Testis (tissue), 3 donors: ENCODE data around the gene MEIS3. TPM values are rescaled to one million over a fixed set of nuclear protein-coding genes. Genes with fewer than 3 reads are reported as not detected.

Source experiments
- DNase-seq: peaks from one replicate; pipeline ENCODE4 v3.0.0-alpha.2; 2019
- H3K27ac ChIP-seq, 2 donors: fragments of 200-600 bp; sonication (generic); one replicate each; pipeline ENCODE4 v1.5.1; 2019
- H3K27me3 ChIP-seq: fragments of 200-600 bp; sonication (generic); one replicate; pipeline ENCODE4 v1.5.1; 2019
- H3K36me3 ChIP-seq: fragments of 200-600 bp; sonication (generic); one replicate; pipeline ENCODE4 v1.5.1; 2017; ENCODE audit warnings: low read depth; ENCODE audit errors: missing control alignments
- H3K4me1 ChIP-seq: fragments of 200-600 bp; sonication (generic); one replicate; pipeline ENCODE4 v1.5.1; 2019
- H3K4me3 ChIP-seq, 2 donors: fragments of 200-600 bp; sonication (generic); one replicate each; pipeline ENCODE4 v1.5.1; 2017 to 2019
- H3K9me3 ChIP-seq: fragments of 200-600 bp; sonication (generic); one replicate; pipeline ENCODE4 v1.5.1; 2017
- CTCF ChIP-seq, 3 experiments: fragments of 450-650 bp in 2 of 3; fragments of 200-600 bp in 1 of 3; sonication (generic) in 1 of 3; IDR thresholded peaks; one replicate each; pipeline ENCODE4 v1.5.1; 2016 to 2019; ENCODE audit warnings: antibody characterized with exemption in 3 of 3, mild to moderate bottlenecking in 2 of 3, moderate library complexity in 1 of 3
- POLR2A ChIP-seq: fragments of 450-650 bp; IDR thresholded peaks from one replicate; pipeline ENCODE4 v1.6.1; 2017; ENCODE audit warnings: antibody characterized with exemption, mild to moderate bottlenecking, moderate library complexity
- WGBS, 2 donors: methylation state at CpG; one replicate each; pipeline ENCODE4 v1.1.5; 2018; 5-methylcytosine and 5-hydroxymethylcytosine counted together
- intact Hi-C: fragments of 100-400 bp; cut with DNase I; formaldehyde crosslinking; loops from one replicate; pipeline ENCODE4 v1.15.1; 2023; ENCODE audit warnings: low total_unique reads
- polyA plus RNA-seq: library from polyadenylated mRNA; stranded (reverse); fragments of 350-450 nt; fragmentation: Illumina TruSeq; extraction: RNeasy Lipid Tissue Mini Kit (QIAGEN cat#74804); gene quantifications from one replicate; pipeline ENCODE4 v1.2.3, GENCODE V29; 2014; ENCODE audit warnings: low read depth, low replicate concordance; ENCODE audit not compliant: insufficient read depth
- total RNA-seq, 2 donors: library from RNA; depleted of rRNA; stranded (reverse); fragments of >200 nt; gene quantifications; one replicate each; pipeline ENCODE4 v1.2.3, GENCODE V29; 2016

The MEIS3 gene
- total and polyA plus RNA-seq, 3 donors from 2014 or later = 12.5 to 21.3 (median 17.4) TPM

GRCh38 chr19:47445527-47445926 lies 26.2 kb upstream of the MEIS3 start:
- Histone ChIP-seq H3K4me3 (no peak overlapping the region), H3K27ac (no peak overlapping the region), H3K9me3 (no peaks in the 10 kb centered on the region), H3K36me3 (no peaks in the 10 kb centered on the region), H3K4me1 (peaks cover 14% of the 10 kb centered on the region), H3K27me3 (no peaks in the 10 kb centered on the region)
- DNase-seq = no peak
- WGBS, 2 donors = 21 to 25% methylated on average over 4 of the region's 4 CpGs
- intact Hi-C loops = no loop called here
- TF ChIP-seq POLR2A = no peak
- no peak for TF ChIP-seq CTCF (IDR thresholded peaks at IDR 0.05)

- H3K9me3 ChIP-seq = no peaks in the 10 kb centered on the region
- WGBS, 2 donors = 21 to 22% methylated on average over 8 to 22 of the region's 22 CpGs
- H3K4me1 ChIP-seq = peaks cover 14% of the 10 kb centered on the region
- intact Hi-C loops = no loop called here
- no peaks in the 10 kb centered on the region for H3K27me3 ChIP-seq
- DNase-seq = no peak
- no peaks in the 10 kb centered on the region for H3K36me3 ChIP-seq
- no peak overlapping the region for H3K4me3 ChIP-seq
- H3K27ac ChIP-seq = no peak overlapping the region
- no peak for TF ChIP-seq POLR2A
- TF ChIP-seq CTCF (IDR thresholded peaks at IDR 0.05) = no peak
Observed at GRCh38 chr19:47444388-47444821, 25.1 kb upstream of the MEIS3 start.

GRCh38 chr19:47443331-47443730 lies 24.0 kb upstream of the MEIS3 start:
- DNase-seq = no peak
- Histone ChIP-seq H3K4me3 (no peak overlapping the region), H3K27ac (no peak overlapping the region), H3K36me3 (no peaks in the 10 kb centered on the region), H3K9me3 (no peaks in the 10 kb centered on the region), H3K27me3 (no peaks in the 10 kb centered on the region), H3K4me1 (peaks cover 14% of the 10 kb centered on the region)
- intact Hi-C loops = no loop called here
- 67 to 71% methylated on average over 12 of the region's 12 CpGs for WGBS, 2 donors
- no peak for TF ChIP-seq POLR2A
- TF ChIP-seq CTCF (IDR thresholded peaks at IDR 0.05) = no peak

- WGBS, 2 donors = 42 to 59% methylated on average over 5 of the region's 5 CpGs
- no peak for DNase-seq
- intact Hi-C loops = loop anchor here (5.0 to 10.0 kb wide), 2 partner anchors 76 to 258 kb away; partner anchors contain the start of gene NAPA
- Histone ChIP-seq H3K9me3 (no peaks in the 10 kb centered on the region), H3K36me3 (no peaks in the 10 kb centered on the region), H3K4me3 (no peak overlapping the region), H3K27ac (no peak overlapping the region), H3K27me3 (no peaks in the 10 kb centered on the region), H3K4me1 (no peaks in the 10 kb centered on the region)
- TF ChIP-seq POLR2A = no peak
- TF ChIP-seq CTCF (IDR thresholded peaks at IDR 0.05) = no peak
Observed at GRCh38 chr19:47438793-47439220, 19.5 kb upstream of the MEIS3 start.

GRCh38 chr19:47437500-47437899 lies 18.2 kb upstream of the MEIS3 start:
- no peak for TF ChIP-seq POLR2A
- TF ChIP-seq CTCF (IDR thresholded peaks at IDR 0.05) = no peak
- no peak overlapping the region for H3K4me3 ChIP-seq
- intact Hi-C loops = loop anchor here (5.0 to 10.0 kb wide), 2 partner anchors 77 to 260 kb away; partner anchors contain the start of gene NAPA
- H3K27ac ChIP-seq = no peak overlapping the region
- 41 to 48% methylated on average over 10 to 12 of the region's 12 CpGs for WGBS, 2 donors
- H3K27me3 ChIP-seq = no peaks in the 10 kb centered on the region
- no peaks in the 10 kb centered on the region for H3K9me3 ChIP-seq
- H3K36me3 ChIP-seq = no peaks in the 10 kb centered on the region
- H3K4me1 ChIP-seq = no peaks in the 10 kb centered on the region
- no peak for DNase-seq
